ENCODE data around the gene STK35. TPM values are rescaled to one million over a fixed set of nuclear protein-coding genes. Genes with fewer than 3 reads are reported as not detected.
A peak's percentile ranks its signal among the peaks of the same experiment; 100 is the strongest.

STK35 gene
- total and polyA plus RNA-seq, 9 of the 15 experiments (the other 6 are each of a cell fraction or from before 2014, with no cell fraction given), result 1.0 to 11.0 (median 6.3) TPM

GRCh38 chr20:2162125-2162822, 60.6 kb downstream of the STK35 start (continued):
- no peak for TF ChIP-seq EWSR1 (IDR thresholded peaks at IDR 0.05; ENCODE audit: borderline replicate concordance, low read depth, partially characterized antibody)

DNA sequence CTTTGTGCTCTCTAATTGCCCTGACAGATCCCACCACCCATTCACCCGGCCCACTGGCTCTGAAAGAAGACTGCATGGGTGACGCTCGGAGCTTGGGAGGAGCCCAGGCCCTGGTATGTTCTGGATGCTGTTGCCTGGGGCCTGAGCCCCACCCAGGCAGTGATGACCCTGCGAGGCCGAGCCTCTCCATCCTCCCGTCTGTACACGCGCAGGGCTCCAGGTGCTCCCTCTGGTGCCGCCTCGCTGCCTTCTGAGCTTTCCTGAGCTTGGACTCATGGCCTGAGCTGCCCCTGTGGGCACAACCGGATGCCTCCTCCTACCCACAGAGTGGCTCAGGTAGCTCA, 61.2 kb downstream of the STK35 start:
- no peak overlapping the region; a peak in 1 of 4 replicates for H3K9ac ChIP-seq (ENCODE audit: insufficient read depth in 1 of 2, low read depth in 2 of 2, low read length in 2 of 2)
- intact Hi-C loops (cut with micrococcal nuclease), result no loop called here
- H3K79me2 ChIP-seq (ENCODE audit: control insufficient read depth, insufficient read depth, low read length), result no peaks in the 10 kb centered on the region
- ChIA-PET POLR2A (interaction anchor here (0.6 kb wide), 1 partner anchor 15 kb away, joined by 3 read pairs; no protein-coding TSS in a partner anchor), CTCF (ENCODE audit: low intra/inter-chr PET ratio) (no interaction called here)
- DNase-seq (ENCODE audit: extremely low read depth in 1 of 4, low spot score in 3 of 4), result no peak
- WGBS (ENCODE audit: insufficient coverage, low coverage, missing lambda C conversion rate), result 4% methylated on average over 9 of the region's 11 CpGs
- TF ChIP-seq TEAD4 (IDR thresholded peaks at IDR 0.05; ENCODE audit: low read length) (no peak), TEAD4 (CRISPR knock-in tag; IDR thresholded peaks at IDR 0.05; ENCODE audit: borderline replicate concordance) (no peak), ZNF263 (CRISPR knock-in tag; IDR thresholded peaks at IDR 0.05; ENCODE audit: borderline replicate concordance) (peak; percentile 33; the same call in 1 of the 2 replicates)
- no peak overlapping the region for H3K27ac ChIP-seq (ENCODE audit: extremely low read depth, low read depth, low read length)
- no peak overlapping the region for H2AFZ ChIP-seq (ENCODE audit: low read depth, low read length)
- H3K4me3 ChIP-seq, result no peak overlapping the region
- in situ Hi-C loops (cut with MboI), result no loop called here
- no peaks in the 10 kb centered on the region for H3K36me3 ChIP-seq (ENCODE audit: control insufficient read depth, insufficient read depth, low read length)
- no TSS peak for BruUV-seq (replicated peaks)
- no peak for ATAC-seq
- no peak overlapping the region for H3K4me2 ChIP-seq (ENCODE audit: insufficient read depth, low read length)
- peaks cover 4% of the 10 kb centered on the region; the same call in 1 of the 2 replicates for H4K20me1 ChIP-seq (replicated peaks; ENCODE audit: control insufficient read depth, insufficient read depth, low read length)
- no peak for FAIRE-seq
- H3K4me1 ChIP-seq (replicated peaks in 1 of 2; ENCODE audit: control insufficient read depth in 2 of 2, insufficient read depth in 2 of 2, low read length in 2 of 2), result no peaks in the 10 kb centered on the region
- no peaks in the 10 kb centered on the region for H3K9me1 ChIP-seq (ENCODE audit: control insufficient read depth, insufficient read depth, low read length)
- H3K9me3 ChIP-seq (replicated peaks; ENCODE audit: control insufficient read depth, insufficient read depth, low read depth, low read length), result no peaks in the 10 kb centered on the region
- H3K27me3 ChIP-seq (ENCODE audit: control insufficient read depth in 2 of 2, insufficient read depth in 2 of 2, low read length in 2 of 2), result peaks cover 2 to 35% of the 10 kb centered on the region in 2 experiments; a peak in 3 of 5 replicates
